Activated T-cell treated with anti-CD3 and anti-CD28 coated beads, Interleukin-2, amount 50 U/mL, for 1 hour (primary cell): ENCODE data around the gene CLEC16A.
"Not testable (repeated sequence)": the region's sequence is repeated elsewhere in the genome, so short reads cannot be mapped to it uniquely, and the experiment has no call there.

Experiments
- DNase-seq: peaks from one replicate; pipeline ENCODE4 v3.0.0-alpha.2; 2020

The CLEC16A gene

DNA sequence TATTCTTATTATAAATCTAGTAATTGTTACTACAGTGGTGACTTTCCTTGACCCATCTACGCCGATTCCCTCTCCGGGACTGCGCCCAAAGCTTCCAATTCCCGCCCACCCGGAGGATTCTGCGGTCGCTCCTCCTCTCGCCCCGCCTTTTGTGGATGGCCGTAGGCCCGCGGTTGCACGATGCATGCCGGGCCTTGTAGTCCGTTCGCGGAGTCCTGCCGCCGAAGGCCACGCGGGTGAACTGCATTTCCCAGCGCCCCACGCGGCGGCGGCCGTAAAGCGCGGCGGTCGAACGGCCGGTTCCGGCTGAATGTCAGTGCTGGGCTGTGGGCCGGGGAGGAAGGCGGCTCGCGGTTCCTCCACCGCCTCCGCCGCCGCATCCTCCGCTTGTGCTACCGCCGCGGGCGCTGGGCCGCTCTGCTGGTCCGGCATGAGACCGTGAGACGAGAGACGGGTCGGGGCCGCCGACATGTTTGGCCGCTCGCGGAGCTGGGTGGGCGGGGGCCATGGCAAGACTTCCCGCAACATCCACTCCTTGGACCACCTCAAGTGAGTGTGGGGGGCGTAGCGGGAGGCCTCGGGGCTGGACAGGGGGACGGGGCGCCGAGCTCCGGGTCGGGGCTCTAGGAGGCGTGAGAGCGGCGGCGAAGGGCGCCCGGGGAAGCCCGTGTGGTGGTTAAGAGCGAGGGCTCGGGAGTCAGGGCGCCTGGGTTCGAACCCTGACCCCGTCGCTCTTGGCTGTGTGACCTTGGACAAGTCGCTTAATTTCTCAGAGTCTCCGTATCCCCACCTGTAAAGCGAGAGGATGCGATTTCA, at the start of gene CLEC16A:
CLEC16A (plus strand) TSS at position 316 of the 816 bp plus-strand sequence; CDS start at position 470, 154 bp downstream.
- DNase-seq, result peak; percentile 97

GRCh38 chr16:10895053-10895946, 49.1 kb upstream of the CLEC16A start:
- DNase-seq, result peak; percentile 31

DNA sequence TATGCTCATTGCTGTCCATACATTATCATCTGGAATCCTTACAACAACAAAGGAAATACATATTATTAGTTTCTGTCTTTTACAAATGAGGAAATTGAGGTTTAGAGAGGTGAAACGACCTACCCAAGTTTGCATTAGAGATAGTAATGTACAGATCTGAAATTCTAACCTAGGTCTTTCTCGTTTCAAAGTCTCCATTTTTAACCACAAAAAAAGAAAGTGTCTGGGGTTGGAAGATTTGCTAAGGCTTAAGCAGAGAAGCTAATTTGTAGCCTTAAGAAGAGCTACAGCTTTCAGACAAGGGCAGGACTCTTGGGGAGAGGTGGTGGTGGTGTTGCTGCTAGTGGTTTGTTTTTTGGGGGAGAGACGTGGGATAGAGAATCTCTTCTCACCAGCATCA, 48.2 kb upstream of the CLEC16A start:
- no peak for DNase-seq

DNA sequence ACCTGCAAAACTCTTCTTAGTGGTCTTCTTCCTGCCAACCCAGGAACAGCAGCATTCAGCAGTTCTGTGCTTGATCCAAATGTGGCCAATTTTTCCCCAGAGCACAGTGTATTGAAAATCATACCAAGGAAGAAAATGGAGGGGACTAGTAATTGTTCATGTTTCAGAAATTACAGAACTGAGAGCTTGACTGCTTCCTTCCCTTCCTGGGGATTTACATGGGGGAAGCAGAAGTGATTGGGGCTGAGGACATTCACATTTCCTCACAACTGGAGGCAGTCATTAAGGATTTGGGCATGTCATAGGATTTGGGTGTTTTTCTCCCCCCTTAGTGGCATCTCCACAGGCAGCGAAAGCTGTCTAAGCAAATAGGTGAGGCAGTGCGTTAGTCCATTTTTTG, 47.6 kb upstream of the CLEC16A start:
- no peak for DNase-seq

DNA sequence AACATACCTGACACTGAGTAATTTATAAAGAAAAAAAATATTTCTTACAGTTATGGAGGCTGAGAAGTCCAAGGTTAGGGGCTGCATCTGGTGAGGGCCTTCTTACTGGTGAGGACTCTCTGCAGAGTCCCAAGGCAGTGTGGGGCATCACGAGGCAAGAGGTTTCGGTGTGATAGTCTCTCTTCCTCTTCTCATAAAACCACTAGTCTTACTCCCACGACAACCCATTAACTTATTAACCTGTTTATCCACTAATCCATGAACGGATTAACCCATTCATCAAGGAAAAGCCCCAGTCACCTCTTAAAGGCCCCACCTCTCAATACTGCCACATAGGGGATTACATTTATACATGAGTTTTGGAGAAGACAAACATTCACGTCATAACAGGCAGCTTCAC, 47.2 kb upstream of the CLEC16A start:
- DNase-seq, result no peak

- DNase-seq, result no peak
Measured at GRCh38 chr16:10902999-10903398, 41.4 kb upstream of the CLEC16A start.

DNA sequence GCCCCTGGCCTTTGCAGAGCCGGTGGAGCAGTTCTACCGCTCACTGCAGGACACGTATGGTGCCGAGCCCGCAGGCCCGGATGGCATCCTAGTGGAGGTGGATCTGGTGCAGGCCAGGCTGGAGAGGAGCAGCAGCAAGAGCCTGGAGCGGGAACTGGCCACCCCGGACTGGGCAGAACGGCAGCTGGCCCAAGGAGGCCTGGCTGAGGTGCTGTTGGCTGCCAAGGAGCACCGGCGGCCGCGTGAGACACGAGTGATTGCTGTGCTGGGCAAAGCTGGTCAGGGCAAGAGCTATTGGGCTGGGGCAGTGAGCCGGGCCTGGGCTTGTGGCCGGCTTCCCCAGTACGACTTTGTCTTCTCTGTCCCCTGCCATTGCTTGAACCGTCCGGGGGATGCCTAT, 37.9 kb upstream of the CLEC16A start:
- no peak for DNase-seq

- no peak for DNase-seq
Measured at GRCh38 chr16:10906914-10907756, 37.2 kb upstream of the CLEC16A start.

DNA sequence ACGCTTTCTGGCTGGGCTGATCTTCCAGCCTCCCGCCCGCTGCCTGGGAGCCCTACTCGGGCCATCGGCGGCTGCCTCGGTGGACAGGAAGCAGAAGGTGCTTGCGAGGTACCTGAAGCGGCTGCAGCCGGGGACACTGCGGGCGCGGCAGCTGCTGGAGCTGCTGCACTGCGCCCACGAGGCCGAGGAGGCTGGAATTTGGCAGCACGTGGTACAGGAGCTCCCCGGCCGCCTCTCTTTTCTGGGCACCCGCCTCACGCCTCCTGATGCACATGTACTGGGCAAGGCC, 36.7 kb upstream of the CLEC16A start:
- DNase-seq, result no peak

DNA sequence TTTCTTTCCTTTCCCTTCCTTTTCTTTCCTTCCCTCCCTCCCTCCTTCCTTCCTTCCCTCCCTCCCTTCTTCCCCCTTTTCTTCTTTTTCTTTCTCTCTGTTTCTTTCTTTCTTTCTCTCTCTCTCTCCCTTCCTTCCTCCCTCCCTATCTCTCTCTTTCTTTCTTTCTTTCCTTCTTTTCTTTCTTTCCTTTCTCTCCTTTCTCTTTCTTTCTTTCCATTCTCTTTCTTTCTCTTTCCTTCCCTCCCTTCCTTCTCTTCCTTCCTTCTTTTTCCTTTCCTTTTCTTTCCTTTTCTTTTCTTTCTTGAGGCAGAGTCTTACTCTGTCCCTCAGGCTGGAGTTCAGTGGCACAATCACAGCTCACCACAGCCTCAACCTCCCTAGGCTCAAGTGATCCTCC, 33.1 kb upstream of the CLEC16A start:
- no peak for DNase-seq

- DNase-seq, result no peak
Measured at GRCh38 chr16:10916534-10916933, 27.8 kb upstream of the CLEC16A start.

DNA sequence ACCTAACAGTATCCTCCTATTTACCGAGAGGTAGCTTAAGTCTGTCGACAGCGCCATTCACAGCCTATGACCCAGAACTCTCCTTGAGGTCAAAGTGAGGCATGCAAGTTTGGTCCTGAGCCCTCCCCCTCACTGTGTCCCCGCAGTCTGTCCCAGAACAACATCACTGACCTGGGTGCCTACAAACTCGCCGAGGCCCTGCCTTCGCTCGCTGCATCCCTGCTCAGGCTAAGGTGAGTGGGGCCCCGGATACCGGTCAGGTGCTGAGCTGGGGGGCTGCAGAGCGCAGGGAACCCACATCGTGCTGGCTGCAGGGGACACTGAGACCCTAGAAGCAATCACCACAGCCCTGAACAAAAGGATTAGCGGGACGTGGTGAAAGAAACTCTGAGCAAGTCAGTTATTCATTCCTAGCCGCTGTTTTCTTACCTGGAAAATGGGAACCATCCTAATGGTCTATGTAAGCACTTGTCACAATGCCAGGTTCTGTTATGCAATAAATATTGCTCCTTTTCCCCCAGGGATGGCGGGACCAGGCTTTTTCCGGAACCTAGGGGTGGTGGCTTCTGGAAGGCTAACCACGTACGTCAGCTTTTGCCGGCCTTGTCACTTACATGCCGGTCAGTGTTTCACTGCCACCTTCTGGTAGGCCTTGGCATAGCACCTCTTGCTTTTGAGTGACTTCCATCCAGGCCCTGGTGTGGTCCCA, 25.9 kb upstream of the CLEC16A start:
- DNase-seq, result peak; percentile 73

DNA sequence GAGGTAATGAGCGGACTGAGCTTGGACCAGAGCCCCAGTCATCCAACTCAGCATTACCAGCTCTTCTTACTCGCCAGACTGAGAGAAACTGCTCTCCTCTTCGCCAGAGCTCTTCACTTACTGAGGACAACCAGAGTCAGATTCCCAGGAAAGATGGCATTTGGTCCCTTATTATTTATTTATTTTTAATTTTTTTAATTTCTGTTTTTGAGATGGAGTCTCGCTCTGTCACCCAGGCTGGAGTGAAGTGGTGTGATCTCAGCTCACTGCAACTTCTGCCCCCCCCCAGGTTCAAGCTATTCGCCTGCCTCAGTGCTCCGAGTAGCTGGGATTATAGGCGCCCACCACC, 25.4 kb upstream of the CLEC16A start:
- no peak for DNase-seq

- no peak for DNase-seq
Measured at GRCh38 chr16:10920726-10921427, 23.5 kb upstream of the CLEC16A start.

GRCh38 chr16:10921536-10922327, 22.6 kb upstream of the CLEC16A start:
- no peak for DNase-seq

DNA sequence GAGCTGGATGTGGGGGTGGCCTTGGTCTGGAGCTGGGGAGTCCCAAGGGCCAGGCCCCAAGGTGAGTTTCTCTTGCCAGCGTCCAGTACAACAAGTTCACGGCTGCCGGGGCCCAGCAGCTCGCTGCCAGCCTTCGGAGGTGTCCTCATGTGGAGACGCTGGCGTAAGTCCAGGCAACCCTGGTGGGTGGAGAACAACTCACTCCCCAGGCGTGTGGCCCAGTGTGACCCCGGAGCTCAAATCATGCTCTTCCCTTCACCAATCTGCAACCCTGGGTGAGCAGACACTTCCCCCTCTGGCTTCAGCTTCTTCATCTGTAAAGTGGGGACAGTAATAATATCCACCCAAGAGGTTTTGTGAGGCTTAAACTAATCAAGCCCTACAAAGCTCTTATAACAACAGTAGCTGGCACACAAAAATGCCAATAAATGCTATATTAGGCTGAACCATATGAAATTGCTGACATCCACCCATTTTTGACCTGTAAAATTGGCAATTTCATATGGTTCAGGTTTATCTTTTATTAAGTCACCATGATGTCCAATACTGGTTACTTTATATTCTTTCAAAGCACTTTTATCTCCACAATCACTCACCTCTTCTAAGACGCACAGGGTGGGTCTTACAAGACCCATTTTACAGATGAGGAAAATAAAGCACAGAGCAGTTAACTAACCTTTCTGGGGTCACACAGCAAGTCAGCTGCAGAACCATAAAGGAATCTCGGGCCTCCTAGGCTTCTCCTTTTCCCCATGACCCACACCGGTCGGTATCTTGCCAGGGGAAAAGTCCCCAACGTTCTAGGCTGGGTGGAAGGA, 21.8 kb upstream of the CLEC16A start:
- DNase-seq, result no peak

DNA sequence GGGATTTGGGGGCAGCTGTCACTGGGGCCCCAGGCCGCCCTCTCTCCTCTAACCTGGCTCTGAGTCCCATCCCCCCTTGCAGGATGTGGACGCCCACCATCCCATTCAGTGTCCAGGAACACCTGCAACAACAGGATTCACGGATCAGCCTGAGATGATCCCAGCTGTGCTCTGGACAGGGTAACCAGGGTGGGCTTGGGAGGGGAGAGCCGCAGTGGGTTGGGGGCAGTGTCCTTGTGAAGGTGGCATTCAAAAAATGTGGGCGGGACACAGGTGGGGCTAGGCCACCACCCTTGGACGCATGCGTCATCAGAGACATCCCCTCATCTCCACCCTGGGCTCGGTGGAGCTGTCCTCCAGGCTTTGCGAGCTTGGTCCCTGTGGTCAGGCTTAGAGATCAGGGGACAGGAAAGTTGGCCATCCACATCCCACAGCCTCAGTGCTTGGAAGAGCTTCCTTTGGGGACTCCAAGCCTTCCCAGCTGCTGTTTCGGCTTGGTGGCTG, 21.2 kb upstream of the CLEC16A start:
- no peak for DNase-seq

DNA sequence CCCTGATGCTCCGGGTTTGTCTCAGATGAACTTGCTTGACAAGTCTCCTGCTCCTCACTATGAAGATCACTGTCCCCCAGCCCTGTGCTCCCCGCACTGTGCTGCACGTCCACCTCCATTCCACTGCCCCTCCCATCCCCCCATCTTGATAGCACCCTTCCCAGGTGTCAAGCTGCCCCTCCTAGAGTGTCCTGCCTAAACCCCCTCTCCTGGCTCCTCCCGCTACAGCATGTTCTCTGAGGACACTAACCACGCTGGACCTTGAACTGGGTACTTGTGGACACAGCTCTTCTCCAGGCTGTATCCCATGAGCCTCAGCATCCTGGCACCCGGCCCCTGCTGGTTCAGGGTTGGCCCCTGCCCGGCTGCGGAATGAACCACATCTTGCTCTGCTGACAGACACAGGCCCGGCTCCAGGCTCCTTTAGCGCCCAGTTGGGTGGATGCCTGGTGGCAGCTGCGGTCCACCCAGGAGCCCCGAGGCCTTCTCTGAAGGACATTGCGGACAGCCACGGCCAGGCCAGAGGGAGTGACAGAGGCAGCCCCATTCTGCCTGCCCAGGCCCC, 20.6 kb upstream of the CLEC16A start:
- DNase-seq, result no peak

DNA sequence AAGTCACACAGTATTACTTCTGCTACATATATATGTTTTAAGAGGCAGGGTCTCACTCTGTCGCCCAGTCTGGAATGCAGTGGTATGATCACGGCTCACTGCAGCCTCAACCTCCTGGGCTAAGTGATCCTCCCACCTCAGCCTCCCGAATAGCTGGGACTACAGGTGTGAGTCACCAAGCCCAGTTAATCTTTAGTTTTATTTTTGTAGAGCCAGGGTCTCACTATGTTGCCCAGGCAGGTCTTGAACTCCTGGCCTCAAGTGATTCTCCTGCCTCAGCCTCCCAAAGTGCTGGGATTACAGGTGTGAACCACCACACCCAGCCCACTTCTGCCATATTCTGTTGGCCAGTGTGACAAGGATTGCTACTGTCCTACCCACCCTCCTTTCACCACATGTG, 19.1 kb upstream of the CLEC16A start:
- DNase-seq, result not testable (repeated sequence)

DNA sequence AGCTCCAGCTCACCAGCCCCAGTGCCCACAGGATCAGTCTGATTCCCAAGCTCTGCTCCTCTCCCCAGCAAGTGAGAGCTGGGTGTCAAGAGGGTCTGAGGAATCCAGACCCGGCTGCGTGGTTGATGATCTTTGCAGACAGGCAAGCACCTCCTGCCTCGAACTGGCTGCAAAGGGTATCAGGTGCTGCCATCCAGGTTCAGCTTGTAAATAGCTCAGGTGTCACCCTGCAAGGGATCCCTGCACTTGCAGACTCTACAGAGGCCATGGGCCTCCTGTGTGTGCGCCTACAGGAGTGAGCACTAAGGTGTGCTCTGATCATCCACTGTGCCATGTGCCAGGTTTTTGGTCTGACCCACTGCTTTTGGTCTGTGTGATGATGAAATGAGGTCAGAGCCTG, 18.3 kb upstream of the CLEC16A start:
- no peak for DNase-seq
